ENCODE measurements around the gene ATOH8. TPM values are rescaled to one million over a fixed set of nuclear protein-coding genes. Genes with fewer than 3 reads are reported as not detected.

The ATOH8 gene
- total RNA-seq, 3 donors from 2014 or later: 1.9 to 8.7 (median 2.8) TPM

DNA sequence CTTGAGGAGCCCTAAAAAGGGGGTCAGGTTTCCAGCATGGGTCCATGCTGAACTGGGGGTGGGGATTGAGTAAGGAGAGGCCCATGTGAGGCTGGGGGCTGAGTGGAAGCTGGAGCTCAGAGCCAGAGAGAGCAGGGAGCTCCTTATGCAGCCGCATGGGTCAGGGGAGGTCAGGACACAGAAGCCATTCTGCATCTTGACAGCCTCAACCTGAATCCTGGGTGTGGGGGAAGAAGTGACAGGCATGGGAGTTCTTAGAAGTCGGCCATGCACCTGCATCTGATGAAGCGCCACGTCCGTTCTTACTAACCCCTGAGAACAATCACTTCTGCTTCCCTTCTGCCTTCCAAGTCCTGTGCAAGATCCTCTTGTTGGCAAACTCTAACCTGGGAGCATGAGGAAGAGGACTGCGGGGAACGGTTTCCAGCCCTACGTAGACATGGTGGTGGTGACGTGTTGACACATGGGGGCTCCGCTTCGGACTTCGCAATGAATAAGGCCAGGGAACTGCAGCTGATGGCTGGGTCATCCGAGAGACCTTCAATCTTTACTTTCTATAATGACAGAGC, 37.4 kb upstream of the ATOH8 start:
- Histone ChIP-seq H3K4me3 (no peak overlapping the region), H3K4me1 (ENCODE audit: low read depth) (peaks cover 2% of the 10 kb centered on the region), H3K9me3 (no peaks in the 10 kb centered on the region), H3K36me3 (ENCODE audit: low read depth) (no peaks in the 10 kb centered on the region)
- intact Hi-C loops (cut with DNase I, micrococcal nuclease): no loop called here
- no peak for TF ChIP-seq CTCF (IDR thresholded peaks at IDR 0.05)
- ATAC-seq (no peak), DNase-seq (no peak)

DNA sequence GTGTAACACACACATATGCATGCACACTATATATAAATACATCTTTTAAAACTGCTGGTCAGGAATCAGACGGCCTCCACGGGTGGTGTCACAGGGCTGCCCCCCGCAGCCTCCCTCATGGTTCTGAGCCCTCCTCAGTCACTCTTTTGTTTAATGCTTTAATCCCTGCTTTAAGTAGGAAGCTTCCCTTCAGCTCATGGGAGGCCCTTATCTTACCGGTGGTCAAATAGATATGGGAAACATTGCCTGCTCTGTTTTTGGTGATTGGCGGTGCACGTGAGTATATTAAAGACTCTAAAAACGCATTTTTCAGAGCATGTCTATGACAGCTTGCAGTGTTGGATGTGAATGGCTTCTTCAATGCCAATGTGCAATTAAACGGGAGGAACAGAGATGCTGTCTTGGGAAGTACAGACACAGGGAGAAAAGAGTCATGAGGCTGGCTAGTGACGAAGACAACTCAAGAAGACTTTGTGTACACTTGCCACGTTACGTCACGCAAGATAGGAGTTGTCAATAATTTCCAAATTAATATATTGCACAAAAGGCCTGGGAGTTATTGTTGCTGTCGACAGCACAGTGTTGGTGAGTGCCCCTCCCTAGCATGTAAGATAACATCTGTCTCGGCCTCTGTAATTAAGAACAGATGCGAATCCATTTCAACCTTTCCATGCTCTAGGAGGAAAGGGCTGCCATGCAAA, 36.3 kb upstream of the ATOH8 start:
- H3K36me3 ChIP-seq (ENCODE audit: low read depth): no peaks in the 10 kb centered on the region
- no peak for DNase-seq
- intact Hi-C loops (cut with DNase I, micrococcal nuclease): no loop called here
- no peak for ATAC-seq
- no peaks in the 10 kb centered on the region for H3K9me3 ChIP-seq
- H3K4me3 ChIP-seq: no peak overlapping the region
- no peak for TF ChIP-seq CTCF (IDR thresholded peaks at IDR 0.05)
- no peaks in the 10 kb centered on the region for H3K4me1 ChIP-seq (ENCODE audit: low read depth)

- no peak overlapping the region for H3K4me3 ChIP-seq
- no peaks in the 10 kb centered on the region for H3K36me3 ChIP-seq (ENCODE audit: low read depth)
- H3K4me1 ChIP-seq (ENCODE audit: low read depth): no peaks in the 10 kb centered on the region
- DNase-seq: no peak
- no peak for TF ChIP-seq CTCF (IDR thresholded peaks at IDR 0.05)
- ATAC-seq: no peak
- H3K9me3 ChIP-seq: no peaks in the 10 kb centered on the region
- intact Hi-C loops (cut with DNase I, micrococcal nuclease): no loop called here
Observed at GRCh38 chr2:85718009-85718391, 35.8 kb upstream of the ATOH8 start.

DNA sequence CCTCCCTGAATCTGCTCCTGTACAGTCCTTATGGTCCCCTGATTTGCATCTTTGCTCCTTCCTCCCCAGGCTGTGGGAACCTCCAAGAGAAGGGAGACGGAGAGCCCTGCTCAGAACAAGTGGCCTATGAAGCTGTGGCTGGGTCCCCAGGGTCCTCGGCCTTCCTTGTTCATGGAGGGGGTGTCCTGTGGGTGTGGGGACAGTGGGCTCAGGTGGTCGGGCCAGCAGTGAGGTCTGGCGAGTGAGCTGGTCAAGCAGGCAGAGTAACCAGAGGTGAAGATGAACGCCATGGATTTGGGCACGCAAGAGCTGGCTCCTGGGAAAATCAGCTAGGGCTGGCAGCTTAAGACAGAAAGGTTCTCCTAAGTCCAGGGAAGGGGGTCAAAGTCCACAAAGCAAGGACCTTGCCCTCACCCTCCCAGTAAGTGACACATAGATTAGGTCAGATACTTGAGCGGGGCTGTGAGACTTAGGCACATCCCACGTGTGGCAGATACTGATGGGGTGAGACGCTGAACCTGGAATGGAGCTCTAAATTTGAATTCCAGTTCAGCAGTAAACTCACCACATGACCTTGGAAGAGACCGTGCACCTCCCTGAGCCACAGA, 34.8 kb upstream of the ATOH8 start:
- Histone ChIP-seq H3K4me3 (no peak overlapping the region), H3K9me3 (no peaks in the 10 kb centered on the region), H3K4me1 (ENCODE audit: low read depth) (no peaks in the 10 kb centered on the region), H3K36me3 (ENCODE audit: low read depth) (no peaks in the 10 kb centered on the region)
- ATAC-seq (no peak), DNase-seq (no peak)
- intact Hi-C loops (cut with DNase I, micrococcal nuclease): no loop called here
- TF ChIP-seq CTCF (IDR thresholded peaks at IDR 0.05): no peak

DNA sequence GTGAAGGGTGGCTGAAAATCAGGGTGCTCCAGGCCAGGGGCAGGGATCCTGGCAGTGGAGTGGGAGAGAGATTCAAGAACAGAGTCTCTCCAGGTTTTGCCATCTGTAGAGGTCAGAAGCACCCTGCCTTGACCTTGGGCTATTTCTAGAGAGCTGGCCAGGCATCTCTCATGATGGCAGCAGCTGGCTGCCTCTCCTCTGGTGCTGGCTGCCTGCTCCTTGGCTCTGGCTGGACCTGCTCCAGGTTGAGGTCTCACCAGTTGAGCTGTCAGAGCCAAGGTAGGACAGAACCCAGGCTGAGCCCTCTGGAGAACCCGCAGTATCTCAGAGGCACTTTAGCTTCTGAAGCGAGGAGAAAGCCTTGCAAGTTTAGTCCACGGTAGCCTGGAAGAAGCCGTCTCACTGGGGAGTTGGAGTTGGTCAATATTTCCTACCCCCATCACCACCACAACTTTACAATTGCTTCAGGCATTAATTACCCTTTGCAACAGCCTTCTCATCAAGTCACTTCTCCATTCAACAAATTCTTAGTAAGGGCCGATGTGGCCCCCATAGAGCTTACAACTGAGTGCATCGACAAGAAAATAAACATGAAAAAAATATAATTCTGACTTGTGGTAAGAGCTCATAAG, 34.1 kb upstream of the ATOH8 start:
- ATAC-seq: no peak
- H3K9me3 ChIP-seq: no peaks in the 10 kb centered on the region

More for the DNA sequence above, 34.1 kb upstream of the ATOH8 start:
- Histone ChIP-seq H3K4me3 (no peak overlapping the region), H3K4me1 (ENCODE audit: low read depth) (no peaks in the 10 kb centered on the region), H3K36me3 (ENCODE audit: low read depth) (no peaks in the 10 kb centered on the region)
- TF ChIP-seq CTCF (IDR thresholded peaks at IDR 0.05): no peak
- intact Hi-C loops (cut with DNase I, micrococcal nuclease): no loop called here
- no peak for DNase-seq
